Endodermal cell (in vitro differentiated cells): Measurements from ENCODE around the gene CD180. TPM values are rescaled to one million over a fixed set of nuclear protein-coding genes. Genes with fewer than 3 reads are reported as not detected.

ENCODE experiments used
- DNase-seq: peaks from one replicate; pipeline ENCODE4 v3.0.0-alpha.2; 2017
- H3K27ac ChIP-seq: 2 replicates; pipeline ENCODE4 v1.5.1; 2013; ENCODE audit warnings: mild to moderate bottlenecking, low read depth, low read length, moderate library complexity
- H3K27me3 ChIP-seq: 2 replicates; pipeline ENCODE4 v1.6.1; 2013; ENCODE audit warnings: mild to moderate bottlenecking, low read length, moderate library complexity; ENCODE audit not compliant: insufficient read depth, control insufficient read depth, poor library complexity, severe bottlenecking
- H3K36me3 ChIP-seq: 2 replicates; pipeline ENCODE4 v1.7.0; 2013; ENCODE audit warnings: mild to moderate bottlenecking, low read length, moderate library complexity; ENCODE audit not compliant: control insufficient read depth, insufficient read depth
- H3K4me1 ChIP-seq: one replicate; pipeline ENCODE4 v1.7.0; 2013; ENCODE audit warnings: low read length; ENCODE audit not compliant: control insufficient read depth, insufficient read depth
- H3K4me3 ChIP-seq: 2 replicates; pipeline ENCODE4 v1.5.1; 2013; ENCODE audit warnings: mild to moderate bottlenecking, low read length, moderate library complexity
- H3K9ac ChIP-seq: 2 replicates; pipeline ENCODE4 v1.6.1; 2013; ENCODE audit warnings: mild to moderate bottlenecking, low read length, moderate library complexity; ENCODE audit not compliant: poor library complexity, severe bottlenecking; ENCODE audit errors: extremely low read depth
- H3K9me3 ChIP-seq: 2 replicates; pipeline ENCODE4 v1.6.1; 2013; ENCODE audit warnings: mild to moderate bottlenecking, low read length, moderate library complexity; ENCODE audit not compliant: control insufficient read depth
- H3K27ac Mint-ChIP-seq: 2 replicates; pipeline ENCODE4 v1.8.0; 2020; ENCODE audit warnings: mixed read lengths
- H3K27me3 Mint-ChIP-seq: 2 replicates; pipeline ENCODE4 v1.8.0; 2021; ENCODE audit warnings: mild to moderate bottlenecking, mixed read lengths; ENCODE audit not compliant: insufficient read depth
- H3K36me3 Mint-ChIP-seq: 2 replicates; pipeline ENCODE4 v1.8.0; 2020; ENCODE audit warnings: low read depth, mixed read lengths
- H3K4me1 Mint-ChIP-seq: 2 replicates; pipeline ENCODE4 v1.8.0; 2020; ENCODE audit warnings: mixed read lengths
- H3K4me3 Mint-ChIP-seq: 2 replicates; pipeline ENCODE4 v1.8.0; 2020; ENCODE audit warnings: mild to moderate bottlenecking, moderate library complexity, mixed read lengths
- H3K9me3 Mint-ChIP-seq: 2 replicates; pipeline ENCODE4 v1.8.0; 2020; ENCODE audit warnings: mild to moderate bottlenecking, mixed read lengths
- CTCF ChIP-seq: fragments of 200-600 bp; sonication (generic); conservative IDR thresholded peaks from 2 replicates; pipeline ENCODE4 v1.5.0; 2021; ENCODE audit warnings: antibody characterized with exemption, mild to moderate bottlenecking
- WGBS, 2 experiments: methylation state at CpG; one replicate each; pipeline versions ENCODE4 v1.1.5 to v1.1.7; 2013; ENCODE audit warnings: missing lambda C conversion rate in 2 of 2, mixed read lengths in 1 of 2; ENCODE audit not compliant: insufficient coverage in 1 of 2, insufficient read length in 1 of 2; 5-methylcytosine and 5-hydroxymethylcytosine counted together
- total RNA-seq, 2 donors: library from RNA; stranded (reverse); fragmentation: NEBNext Ultra II Directional in 1 of 2; extraction: Animal tissue kit (Norgen Biotek cat#: 25700) in 1 of 2; gene quantifications; 2 replicates in 1 of 2; 3 replicates in 1 of 2; pipeline ENCODE4 v1.2.1, GENCODE V29; 2021

Gene CD180
- total RNA-seq, 2 donors from 2014 or later: not detected

GRCh38 chr5:67160985-67161384, 35.6 kb downstream of the CD180 start:
- H3K27ac ChIP-seq: no peak overlapping the region
- H3K27me3 Mint-ChIP-seq: no peaks in the 10 kb centered on the region
- peaks cover 8% of the 10 kb centered on the region for H3K4me1 ChIP-seq
- H3K36me3 Mint-ChIP-seq: peaks cover 12% of the 10 kb centered on the region
- peaks cover 23% of the 10 kb centered on the region for H3K4me1 Mint-ChIP-seq
- H3K9me3 ChIP-seq: no peaks in the 10 kb centered on the region
- WGBS, 2 experiments: 81 to 94% methylated on average over 2 to 3 of the region's 3 CpGs
- H3K4me3 Mint-ChIP-seq: no peak overlapping the region
- peaks cover 7% of the 10 kb centered on the region for H3K36me3 ChIP-seq
- H3K9ac ChIP-seq: no peak overlapping the region
- H3K27ac Mint-ChIP-seq: no peak overlapping the region
- TF ChIP-seq CTCF: no peak
- no peaks in the 10 kb centered on the region for H3K9me3 Mint-ChIP-seq
- no peaks in the 10 kb centered on the region for H3K27me3 ChIP-seq
- H3K4me3 ChIP-seq: no peak overlapping the region
- DNase-seq: no peak

GRCh38 chr5:67160272-67160671, 36.3 kb downstream of the CD180 start:
- Mint-ChIP-seq H3K27ac (no peak overlapping the region), H3K9me3 (no peaks in the 10 kb centered on the region)
- 94% methylated on average over 3 of the region's 3 CpGs; no CpG with 5 or more reads in 1 of the 2 experiments for WGBS, 2 experiments

GRCh38 chr5:67156976-67157583, 39.5 kb downstream of the CD180 start:
- TF ChIP-seq CTCF: peak; percentile 92
- Mint-ChIP-seq H3K36me3 (no peaks in the 10 kb centered on the region), H3K4me3 (no peak overlapping the region), H3K27me3 (no peaks in the 10 kb centered on the region), H3K27ac (no peak overlapping the region), H3K9me3 (no peaks in the 10 kb centered on the region), H3K4me1 (peaks cover 19% of the 10 kb centered on the region)
- WGBS, 2 experiments: 65 to 68% methylated on average over 4 to 5 of the region's 5 CpGs
- Histone ChIP-seq H3K27me3 (no peaks in the 10 kb centered on the region), H3K27ac (no peak overlapping the region), H3K4me3 (no peak overlapping the region), H3K4me1 (peaks cover 5% of the 10 kb centered on the region), H3K9me3 (no peaks in the 10 kb centered on the region), H3K9ac (no peak overlapping the region), H3K36me3 (peaks cover 15% of the 10 kb centered on the region)
- DNase-seq: peak; percentile 74

More at GRCh38 chr5:67160272-67160671, 36.3 kb downstream of the CD180 start:
- Histone ChIP-seq H3K4me1 (peaks cover 8% of the 10 kb centered on the region), H3K4me3 (no peak overlapping the region), H3K9ac (no peak overlapping the region), H3K9me3 (no peaks in the 10 kb centered on the region), H3K36me3 (peaks cover 7% of the 10 kb centered on the region), H3K27ac (no peak overlapping the region), H3K27me3 (no peaks in the 10 kb centered on the region)
- H3K4me1 Mint-ChIP-seq: peaks cover 22% of the 10 kb centered on the region
- TF ChIP-seq CTCF: no peak
- no peak overlapping the region for H3K4me3 Mint-ChIP-seq
- no peaks in the 10 kb centered on the region for H3K27me3 Mint-ChIP-seq
- DNase-seq: no peak
- H3K36me3 Mint-ChIP-seq: peaks cover 12% of the 10 kb centered on the region
